GM12873 (cell line): ENCODE data around the gene TRA2B.

Experiments
- TF ChIP-seq, protein P1 (sequence below): IDR thresholded peaks from 2 replicates; pipeline ENCODE4 v1.5.1; 2012; ENCODE audit warnings: low read depth, mild to moderate bottlenecking, moderate library complexity, low read length, control low read depth; ENCODE audit not compliant: insufficient read depth; ENCODE audit errors: missing control alignments

TRA2B gene

DNA sequence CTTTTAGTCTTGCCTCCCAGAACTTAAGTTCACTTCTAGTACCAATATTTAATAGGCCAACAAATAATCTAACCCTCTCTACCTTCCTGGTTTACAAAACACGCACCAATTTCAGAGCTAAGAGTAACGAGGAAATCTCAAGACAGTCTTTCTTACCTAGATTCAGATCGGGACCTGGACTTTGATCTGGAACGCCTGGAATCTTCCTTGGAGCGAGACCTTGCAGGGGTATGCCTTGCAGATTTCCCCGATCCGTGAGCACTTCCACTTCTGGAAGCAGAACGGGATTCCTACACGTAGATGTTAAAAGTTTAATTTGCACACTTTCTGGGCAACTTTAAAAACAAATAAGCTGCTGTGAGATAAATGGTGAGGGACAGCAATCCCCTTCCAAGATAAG lies 11.4 kb downstream of the TRA2B start:
- TF ChIP-seq, protein P1, sequence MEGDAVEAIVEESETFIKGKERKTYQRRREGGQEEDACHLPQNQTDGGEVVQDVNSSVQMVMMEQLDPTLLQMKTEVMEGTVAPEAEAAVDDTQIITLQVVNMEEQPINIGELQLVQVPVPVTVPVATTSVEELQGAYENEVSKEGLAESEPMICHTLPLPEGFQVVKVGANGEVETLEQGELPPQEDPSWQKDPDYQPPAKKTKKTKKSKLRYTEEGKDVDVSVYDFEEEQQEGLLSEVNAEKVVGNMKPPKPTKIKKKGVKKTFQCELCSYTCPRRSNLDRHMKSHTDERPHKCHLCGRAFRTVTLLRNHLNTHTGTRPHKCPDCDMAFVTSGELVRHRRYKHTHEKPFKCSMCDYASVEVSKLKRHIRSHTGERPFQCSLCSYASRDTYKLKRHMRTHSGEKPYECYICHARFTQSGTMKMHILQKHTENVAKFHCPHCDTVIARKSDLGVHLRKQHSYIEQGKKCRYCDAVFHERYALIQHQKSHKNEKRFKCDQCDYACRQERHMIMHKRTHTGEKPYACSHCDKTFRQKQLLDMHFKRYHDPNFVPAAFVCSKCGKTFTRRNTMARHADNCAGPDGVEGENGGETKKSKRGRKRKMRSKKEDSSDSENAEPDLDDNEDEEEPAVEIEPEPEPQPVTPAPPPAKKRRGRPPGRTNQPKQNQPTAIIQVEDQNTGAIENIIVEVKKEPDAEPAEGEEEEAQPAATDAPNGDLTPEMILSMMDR: no peak

DNA sequence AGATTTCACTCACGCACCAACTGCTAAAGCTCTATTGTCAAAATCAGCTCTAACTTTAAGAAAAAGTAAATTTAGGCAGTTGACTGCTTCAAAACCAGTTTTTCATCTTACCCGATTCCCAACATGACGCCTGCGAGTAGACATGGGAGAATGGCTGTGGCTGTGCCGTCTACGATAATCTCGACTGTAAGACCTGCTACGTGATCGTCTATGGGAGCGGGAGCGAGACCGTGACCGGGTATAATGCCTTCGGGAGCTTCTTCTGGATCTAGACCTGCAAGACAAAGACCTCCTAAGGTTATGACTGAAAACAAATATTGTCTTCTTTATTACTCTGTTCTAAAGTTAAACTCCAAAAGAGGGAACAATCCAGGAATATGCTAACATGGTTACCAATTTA lies 12.5 kb downstream of the TRA2B start:
- TF ChIP-seq, protein P1: no peak

DNA sequence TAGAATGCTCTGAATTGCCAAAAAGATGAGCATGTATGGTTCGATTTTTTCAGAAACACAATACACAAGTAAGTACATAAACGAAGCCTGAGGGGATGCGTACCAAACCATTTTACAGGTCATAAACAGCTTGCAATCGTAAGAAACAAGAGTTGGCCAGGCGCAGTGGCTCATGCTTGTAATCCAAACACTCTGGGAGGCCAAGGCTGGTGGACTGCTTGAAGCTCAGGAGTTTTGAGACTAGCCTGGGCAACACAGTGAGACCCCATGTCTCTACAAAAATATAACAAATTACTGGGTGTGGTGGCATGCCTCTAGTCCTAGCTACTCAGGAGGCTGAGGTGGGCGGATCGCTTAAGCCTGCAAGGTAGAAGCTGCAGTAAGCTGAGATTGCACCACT lies 13.4 kb downstream of the TRA2B start:
- TF ChIP-seq, protein P1: no peak

DNA sequence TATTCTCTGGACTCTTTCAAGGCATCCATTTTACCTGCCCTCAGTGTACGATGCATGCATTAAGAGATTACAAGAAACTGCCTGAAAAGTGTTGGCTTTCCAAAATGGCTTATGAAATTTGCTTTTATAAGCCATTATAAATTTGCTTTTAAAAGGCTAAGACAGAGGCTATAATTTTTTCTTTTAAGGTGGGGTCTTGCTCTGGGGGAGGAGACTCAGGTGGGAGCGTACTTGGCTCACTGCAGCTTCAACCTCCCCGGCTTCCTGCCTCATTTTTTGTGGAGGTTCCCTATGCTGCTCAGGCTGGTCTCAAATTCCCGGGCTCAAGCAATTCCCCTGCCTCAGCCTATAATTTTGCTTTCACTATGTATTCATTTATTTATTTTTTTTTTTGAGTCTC lies 17.6 kb downstream of the TRA2B start:
- TF ChIP-seq, protein P1: no peak

DNA sequence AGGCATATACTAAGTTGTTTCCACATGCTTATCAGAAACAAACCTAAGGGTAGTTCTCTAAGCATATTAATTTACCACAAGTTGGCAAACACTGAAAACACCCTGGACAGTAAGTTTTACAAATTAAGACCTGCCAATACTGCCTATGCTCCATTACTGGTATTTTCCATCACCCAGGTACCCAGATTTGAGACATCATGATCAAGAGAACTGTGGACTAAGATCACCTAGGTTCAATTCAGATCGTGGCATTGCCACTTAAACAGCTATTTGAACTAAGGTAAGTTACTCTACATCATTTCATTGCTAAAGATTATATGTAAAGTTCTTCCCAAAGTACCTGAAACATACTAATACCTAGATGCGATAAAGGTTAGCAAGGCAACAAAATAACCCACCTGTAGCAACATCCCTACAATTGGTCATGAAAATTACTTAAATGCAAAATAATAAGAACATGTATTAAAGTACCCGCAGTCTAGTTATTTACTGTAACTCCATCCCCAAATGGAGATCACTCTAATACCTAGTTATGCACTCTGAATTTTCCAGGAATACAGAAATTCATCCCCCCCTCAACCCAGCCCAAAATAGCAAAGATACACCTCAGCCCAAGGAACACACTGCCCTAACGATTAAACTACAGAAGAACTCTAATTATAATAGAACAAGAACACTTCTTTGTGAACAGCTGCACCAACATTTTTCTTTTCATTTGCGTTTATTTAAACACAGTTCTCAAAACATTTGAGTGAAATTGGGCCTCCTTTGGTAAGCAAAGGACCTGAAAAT lies 21.6 kb downstream of the TRA2B start:
- TF ChIP-seq, protein P1: no peak

DNA sequence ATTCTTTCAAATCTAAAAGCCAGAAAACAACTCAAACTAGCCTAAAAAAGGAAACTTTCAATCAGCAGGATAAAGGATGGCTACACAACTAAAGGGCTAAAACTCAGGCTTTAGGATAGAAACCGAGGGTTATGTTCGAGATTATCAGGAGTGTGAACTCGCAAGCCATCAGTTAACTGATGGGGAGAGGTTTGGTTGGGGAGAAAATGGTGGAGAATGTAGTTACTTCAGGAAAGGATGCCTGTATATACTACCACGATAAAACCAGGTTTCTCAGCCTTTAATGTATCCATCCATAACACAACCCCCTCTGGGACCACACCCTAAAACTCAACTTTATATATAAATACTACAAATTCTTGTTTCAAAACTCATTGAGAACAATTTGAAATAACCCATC lies 22.2 kb downstream of the TRA2B start:
- TF ChIP-seq, protein P1: no peak

DNA sequence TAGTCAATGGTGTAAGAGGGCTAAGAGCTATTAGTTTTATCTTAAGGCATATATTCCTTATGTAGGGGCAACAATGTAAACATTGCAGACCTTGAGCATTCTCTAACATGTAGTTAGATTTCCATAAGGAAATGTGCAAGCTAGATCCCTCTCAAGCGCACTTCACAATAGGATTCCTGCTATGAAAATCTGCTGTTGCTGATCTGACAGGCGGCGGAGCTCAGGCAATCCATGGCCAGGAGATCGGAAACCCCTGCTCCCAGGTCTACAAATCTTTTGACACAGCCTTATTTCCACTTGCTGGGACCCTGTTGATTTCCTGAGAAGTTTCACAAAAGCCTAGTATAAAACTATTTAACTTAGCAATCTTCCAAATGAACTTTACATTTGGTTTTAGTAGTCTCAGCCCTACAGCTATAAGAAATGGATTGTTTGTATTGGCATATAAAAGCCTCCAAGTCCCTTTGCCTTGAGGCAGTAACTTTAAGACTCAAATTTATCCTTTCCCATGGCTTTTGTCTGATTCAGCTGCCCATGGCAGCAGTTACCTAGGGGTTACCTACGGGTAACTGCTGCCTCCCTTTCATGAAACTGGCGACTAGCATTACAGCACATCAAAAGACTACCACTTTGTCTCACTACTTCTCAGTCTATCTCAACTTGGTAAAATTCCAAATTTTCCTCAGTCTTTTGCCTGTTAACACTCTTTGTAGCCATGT lies 22.7 kb downstream of the TRA2B start:
- TF ChIP-seq, protein P1: no peak
